HepG2 (cell line): ENCODE data around the gene PTBP2.

Experiments used
- CTCF ChIP-seq: sonication (generic); formaldehyde crosslinking; IDR thresholded peaks from 2 replicates; pipeline ENCODE4 v1.5.0; 2020; ENCODE audit warnings: mild to moderate bottlenecking, missing genetic modification reagents, moderate library complexity
- EZH2 ChIP-seq: conservative IDR thresholded peaks from 2 replicates; pipeline ENCODE4 v1.6.1; 2012; ENCODE audit warnings: mild to moderate bottlenecking, low read depth, low read length, moderate library complexity
- IRX3 ChIP-seq: sonication (generic); formaldehyde crosslinking; IDR thresholded peaks from 2 replicates; pipeline ENCODE4 v1.8.1; 2023; ENCODE audit warnings: mild to moderate bottlenecking, low read depth, missing genetic modification reagents, borderline replicate concordance
- JUN ChIP-seq: sonication (generic); formaldehyde crosslinking; IDR thresholded peaks from 2 replicates; pipeline ENCODE4 v1.4.0; 2020; ENCODE audit warnings: mild to moderate bottlenecking, missing genetic modification reagents
- KDM5A ChIP-seq: fragments of 200-600 bp; sonication (generic); IDR thresholded peaks from 2 replicates; pipeline ENCODE4 v1.7.0; 2018; ENCODE audit warnings: antibody characterized with exemption, mild to moderate bottlenecking, low read length, borderline replicate concordance
- NFKBIZ ChIP-seq: IDR thresholded peaks from 2 replicates; pipeline ENCODE4 v1.6.1; 2018; ENCODE audit warnings: missing genetic modification reagents, missing compliant biosample characterization
- POLR2A ChIP-seq, 2 experiments: IDR thresholded peaks; 2 replicates each; pipeline ENCODE4 v1.6.1; 2011; ENCODE audit warnings: low read depth in 2 of 2, low read length in 2 of 2, mild to moderate bottlenecking in 1 of 2, moderate library complexity in 1 of 2; ENCODE audit not compliant: insufficient read depth in 1 of 2
- POLR2AphosphoS5 ChIP-seq: IDR thresholded peaks from 2 replicates; pipeline ENCODE4 v1.6.1; 2012; ENCODE audit warnings: low read depth, low read length
- SP1 ChIP-seq, 2 experiments: fragments of 450-650 bp in 1 of 2; sonication (generic) in 1 of 2; formaldehyde crosslinking in 1 of 2; IDR thresholded peaks; 2 replicates each; pipeline versions ENCODE4 v1.4.0 to v1.6.1; 2016 to 2020; ENCODE audit warnings: missing genetic modification reagents in 1 of 2

GRCh38 chr1:96721053-96721415, 550 bp upstream of the PTBP2 start:
- no peak for TF ChIP-seq KDM5A
- TF ChIP-seq SP1 (IDR thresholded peaks at IDR 0.05): no peak
- TF ChIP-seq SP1 (CRISPR knock-in tag; IDR thresholded peaks at IDR 0.05): no peak
- no peak for TF ChIP-seq NFKBIZ (CRISPR knock-in tag)
- no peak for TF ChIP-seq CTCF
- TF ChIP-seq POLR2AphosphoS5: no peak
- TF ChIP-seq EZH2: no peak
- no peak for TF ChIP-seq POLR2A (IDR thresholded peaks at IDR 0.05; ENCODE audit: insufficient read depth in 1 of 2, low read depth in 2 of 2, low read length in 2 of 2)
- TF ChIP-seq IRX3: no peak
- TF ChIP-seq JUN: no peak
